ENCODE results near the gene DENND2C.

- no peak for TF ChIP-seq ZNF384 (IDR thresholded peaks at IDR 0.05)
- no peak for TF ChIP-seq TARDBP (IDR thresholded peaks at IDR 0.05)
- TF ChIP-seq ELF4 (IDR thresholded peaks at IDR 0.05), result no peak
- TF ChIP-seq FOXM1 (IDR thresholded peaks at IDR 0.05; ENCODE audit: borderline replicate concordance), result no peak
- TF ChIP-seq SP1 (IDR thresholded peaks at IDR 0.05), result no peak
- no peak for TF ChIP-seq LEF1 (IDR thresholded peaks at IDR 0.05; ENCODE audit: borderline replicate concordance)
- TF ChIP-seq BHLHE40 (IDR thresholded peaks at IDR 0.05; ENCODE audit: borderline replicate concordance), result no peak
- TF ChIP-seq ARNT (IDR thresholded peaks at IDR 0.05), result no peak
- TF ChIP-seq NFRKB (IDR thresholded peaks at IDR 0.05), result no peak
- TF ChIP-seq L3MBTL2 (conservative IDR thresholded peaks at IDR 0.05), result no peak
- TF ChIP-seq FOXK2 (IDR thresholded peaks at IDR 0.05), result no peak
- TF ChIP-seq FOXA1 (IDR thresholded peaks at IDR 0.05), result no peak
Observed at GRCh38 chr1:114618606-114619005, 51.2 kb downstream of the DENND2C start.
